GM18508 (cell line): ENCODE data around the gene KIRREL3.

Source experiments
- ATAC-seq: cut with Tn5 transposase; IDR thresholded peaks from one replicate; pipeline ENCODE4 v1.9.1; 2021; ENCODE audit warnings: moderate number of reproducible peaks; ENCODE audit not compliant: insufficient read depth, unreplicated experiment

The KIRREL3 gene

DNA sequence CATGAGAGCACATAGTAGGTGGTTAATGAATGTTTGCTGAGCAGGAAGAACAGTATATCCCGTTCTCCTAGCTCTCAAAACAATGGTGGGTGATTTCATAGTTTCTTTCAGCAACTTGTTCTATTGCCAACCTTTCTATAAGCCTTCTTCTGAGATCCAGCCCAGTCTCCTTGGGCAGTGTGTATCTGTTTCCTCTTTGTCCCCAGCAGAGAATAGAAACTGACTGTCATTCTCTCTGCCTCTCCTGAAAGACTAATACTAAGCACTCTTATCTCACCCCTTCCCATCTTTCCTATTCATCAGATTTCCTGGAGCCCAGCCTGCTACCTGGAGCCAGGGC is 372.1 kb downstream of the KIRREL3 start:
- no peak for ATAC-seq

DNA sequence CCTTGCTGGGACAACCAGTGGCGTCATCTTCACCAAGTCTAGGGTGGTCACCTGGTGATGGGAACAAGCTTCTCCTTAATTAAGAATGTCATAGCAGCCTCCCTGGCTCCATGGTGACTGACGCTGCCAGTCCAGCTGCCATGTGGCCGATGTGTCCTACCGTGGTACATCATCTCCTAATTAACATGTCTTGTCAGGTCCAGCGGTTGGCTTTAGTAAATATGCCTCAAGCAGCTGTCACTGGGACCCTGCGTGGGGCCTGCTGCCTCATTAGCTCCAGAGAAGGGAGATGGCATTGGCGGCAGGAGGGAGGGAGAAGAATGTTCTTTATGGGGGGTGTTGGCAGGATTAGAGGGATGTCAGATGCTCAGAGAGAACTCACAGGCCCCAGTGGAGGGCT is 373.1 kb downstream of the KIRREL3 start:
- ATAC-seq = no peak

DNA sequence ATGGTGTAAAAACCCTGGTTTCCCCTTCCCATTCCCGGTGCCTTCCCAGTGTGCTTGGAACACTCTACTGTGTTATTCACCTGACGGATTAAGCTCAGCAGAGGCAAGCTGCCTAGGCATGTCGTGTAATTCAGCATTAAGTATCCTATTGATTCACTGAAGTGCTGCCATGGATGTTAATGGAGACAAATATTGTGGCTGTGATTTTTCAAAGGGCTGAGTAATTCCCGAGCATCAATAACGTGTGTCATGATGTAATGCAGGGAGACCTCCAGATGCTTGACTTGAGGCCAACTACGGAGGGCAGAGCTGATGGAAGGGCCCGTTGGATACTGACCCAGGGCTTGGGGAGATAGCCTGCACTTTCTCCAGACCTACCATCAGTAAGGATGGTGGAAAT is 376.1 kb downstream of the KIRREL3 start:
- no peak for ATAC-seq

GRCh38 chr11:126619516-126619915 is 381.1 kb downstream of the KIRREL3 start:
- ATAC-seq = no peak

DNA sequence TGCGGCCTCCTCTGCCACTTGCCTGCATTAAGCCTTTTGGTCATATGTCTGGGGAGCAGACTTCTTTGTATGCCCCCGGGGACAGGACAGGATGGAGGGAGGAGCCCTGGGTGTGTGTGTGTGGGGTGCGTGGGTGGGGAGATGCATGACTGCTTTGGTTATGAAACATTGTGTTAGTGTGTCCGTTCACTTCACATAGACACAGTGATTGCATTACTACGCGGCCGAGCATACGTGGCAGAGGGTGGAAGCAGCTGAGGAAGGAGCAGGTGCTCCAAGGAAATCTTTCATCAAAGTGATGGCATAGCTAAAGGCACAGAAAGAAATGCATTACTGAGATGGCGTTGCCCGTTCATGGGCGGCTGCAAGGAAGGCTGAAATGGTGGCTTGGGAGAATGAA is 384.7 kb downstream of the KIRREL3 start:
- ATAC-seq = no peak

- no peak for ATAC-seq
Measured at GRCh38 chr11:126613272-126613671, 387.3 kb downstream of the KIRREL3 start.

DNA sequence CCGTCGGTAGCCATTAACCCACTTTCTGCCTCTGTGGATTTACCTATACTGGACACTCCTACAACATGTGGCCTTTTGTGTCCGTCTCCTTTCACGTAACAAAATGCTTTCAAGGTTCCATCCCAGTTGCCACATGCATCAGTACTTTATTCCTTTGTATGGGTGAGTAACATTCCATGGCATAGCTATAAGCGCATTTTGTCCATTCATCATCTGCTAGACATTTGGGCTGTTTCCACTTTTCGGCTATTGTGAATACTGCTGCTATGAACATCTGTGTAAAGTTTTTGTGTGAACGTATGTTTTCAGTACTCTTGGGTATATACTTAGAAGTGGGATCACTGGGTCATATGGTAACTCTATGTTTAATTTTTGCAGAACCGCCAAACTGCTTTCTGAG is 387.9 kb downstream of the KIRREL3 start:
- ATAC-seq = no peak

DNA sequence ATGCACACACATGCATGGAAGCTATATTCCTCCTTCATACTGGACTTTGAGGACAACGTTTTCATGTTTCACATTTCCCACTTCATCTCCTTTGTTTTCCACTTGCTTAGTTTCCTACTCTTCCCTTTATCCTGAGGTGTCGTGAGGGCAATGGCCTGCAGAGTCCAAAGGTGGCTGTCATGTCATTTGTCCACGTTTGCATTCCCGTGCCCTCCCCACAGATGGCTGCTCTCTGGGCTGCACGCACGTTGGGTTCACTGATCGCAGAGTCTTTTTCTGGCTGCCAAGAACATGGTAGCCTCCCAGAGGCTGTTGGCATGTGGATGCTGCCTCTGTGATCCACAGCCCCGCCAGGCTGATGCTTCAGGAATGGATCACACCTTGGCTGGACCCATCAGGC is 389.1 kb downstream of the KIRREL3 start:
- no peak for ATAC-seq

GRCh38 chr11:126608658-126609057 is 391.9 kb downstream of the KIRREL3 start:
- ATAC-seq = no peak

DNA sequence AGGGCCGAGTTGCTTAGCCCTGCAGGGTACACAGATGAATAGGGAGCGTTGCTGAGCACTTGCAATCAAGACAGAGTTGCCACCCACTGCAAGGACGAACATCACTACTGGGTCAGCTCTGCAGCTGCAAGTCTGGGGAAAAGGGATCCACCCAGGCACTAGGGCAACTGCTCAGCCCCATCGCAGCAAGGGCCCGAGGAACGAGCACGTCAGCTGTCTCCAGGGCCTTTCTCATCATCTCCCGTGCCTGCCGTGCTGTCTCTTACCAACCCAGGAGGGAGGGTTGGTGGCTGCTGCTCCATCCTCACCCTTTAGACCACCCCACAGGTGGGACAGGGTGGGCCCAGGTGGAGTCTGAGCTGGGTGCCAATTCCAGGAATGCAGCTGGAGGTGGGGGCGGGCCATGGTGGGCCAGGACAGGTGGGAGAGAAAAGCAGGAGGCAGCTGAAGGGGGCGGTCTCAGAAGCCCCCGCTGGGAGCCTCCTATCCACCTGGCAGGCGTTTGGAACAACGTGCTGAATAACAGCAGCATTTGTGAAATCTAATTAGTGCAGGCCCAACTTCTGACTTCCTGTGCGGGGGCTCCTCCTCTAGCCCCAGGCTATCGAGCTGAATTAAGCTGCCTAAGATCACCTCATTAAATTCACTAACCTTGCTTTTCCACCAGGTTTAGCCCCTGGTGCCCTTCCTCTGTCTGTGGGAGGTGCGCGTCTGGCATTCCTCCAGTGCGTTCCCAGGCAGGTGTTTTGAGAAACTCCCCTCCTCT is 392.6 kb downstream of the KIRREL3 start:
- no peak for ATAC-seq

GRCh38 chr11:126607374-126607773 is 393.2 kb downstream of the KIRREL3 start:
- ATAC-seq = no peak

GRCh38 chr11:126606484-126606883 is 394.1 kb downstream of the KIRREL3 start:
- ATAC-seq = no peak

- no peak for ATAC-seq
Measured at GRCh38 chr11:126604461-126604860, 396.1 kb downstream of the KIRREL3 start.

GRCh38 chr11:126603486-126603885 is 397.1 kb downstream of the KIRREL3 start:
- no peak for ATAC-seq

GRCh38 chr11:126602993-126603392 is 397.6 kb downstream of the KIRREL3 start:
- ATAC-seq = no peak

- ATAC-seq = no peak
Measured at GRCh38 chr11:126602349-126602940, 398.1 kb downstream of the KIRREL3 start.

- ATAC-seq = no peak
Measured at GRCh38 chr11:126601550-126602215, 398.9 kb downstream of the KIRREL3 start.

- no peak for ATAC-seq
Measured at GRCh38 chr11:126601136-126601535, 399.4 kb downstream of the KIRREL3 start.

DNA sequence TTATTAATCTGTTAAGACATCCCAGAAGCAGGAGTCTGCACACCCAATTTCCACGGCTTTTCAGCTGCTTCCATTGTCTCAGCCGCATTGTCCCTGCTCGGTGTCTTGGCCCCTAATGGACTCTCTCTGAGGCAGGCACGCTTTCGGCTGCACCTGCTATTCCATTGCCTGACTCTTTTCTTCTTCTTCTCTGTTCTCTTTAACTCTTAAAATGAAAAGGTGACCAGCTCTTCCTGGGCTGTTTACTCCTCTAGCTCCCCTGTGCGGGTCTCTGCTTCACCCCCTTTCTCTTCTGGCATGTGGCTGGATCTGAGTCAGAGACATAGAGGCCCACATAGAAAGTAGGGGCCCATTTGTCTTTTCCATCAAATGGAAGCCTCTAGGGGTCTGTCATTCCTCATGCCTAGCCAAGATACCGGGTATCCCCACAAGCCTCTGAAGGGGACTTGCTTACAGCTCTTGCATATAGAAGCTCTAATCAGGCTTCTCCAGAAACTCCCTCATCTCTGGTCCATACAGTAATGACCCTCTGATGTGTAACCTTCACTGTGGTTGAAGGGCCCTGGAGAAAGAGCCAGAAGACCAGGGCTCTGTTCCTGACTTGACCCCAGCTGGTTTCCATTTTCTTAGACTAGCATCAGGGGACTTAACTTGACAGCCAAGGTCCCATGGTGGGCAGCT is 401.2 kb downstream of the KIRREL3 start:
- ATAC-seq = no peak

DNA sequence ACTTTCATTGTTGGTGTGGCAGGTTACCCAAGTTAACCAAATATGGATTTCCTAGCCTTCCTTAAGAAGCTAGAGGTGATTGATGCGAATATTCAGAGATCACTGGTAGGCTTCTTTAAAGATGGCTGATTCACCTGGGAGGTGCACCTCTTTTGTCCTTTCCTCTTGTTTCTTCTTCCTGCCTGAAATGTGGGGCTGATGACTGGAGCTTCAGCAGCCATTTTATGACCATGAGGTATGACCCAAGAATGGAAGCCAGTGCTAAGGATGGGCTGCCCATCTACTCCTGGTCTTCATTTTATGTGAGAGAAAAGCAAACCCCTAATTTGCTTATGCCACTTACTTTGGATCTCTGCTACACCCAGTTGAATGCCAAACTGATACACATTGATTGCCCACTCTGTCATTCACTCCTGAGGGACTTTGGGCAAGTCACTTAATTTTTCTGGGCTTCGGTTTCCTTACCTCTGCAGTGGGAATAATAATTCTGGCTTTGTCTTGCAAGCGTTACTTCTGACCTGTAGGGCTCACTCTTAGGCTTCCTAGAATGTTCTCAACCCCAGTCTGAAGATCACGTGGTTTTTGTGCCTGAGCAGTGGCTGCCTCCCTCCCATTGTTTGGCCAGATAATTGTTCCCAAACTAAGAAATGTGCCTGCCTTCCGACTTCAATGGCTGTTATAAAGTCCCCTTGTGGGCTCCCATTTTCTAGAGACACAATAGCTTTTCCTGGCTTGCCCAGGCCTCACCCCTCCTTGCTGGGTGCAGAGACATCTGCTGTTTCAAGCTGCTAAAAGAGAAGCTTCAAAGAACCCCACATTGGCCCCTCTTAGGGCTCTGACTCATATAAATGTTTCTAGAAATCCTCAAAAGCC is 402.0 kb downstream of the KIRREL3 start:
- no peak for ATAC-seq
